Stimulated activated CD8-positive, alpha-beta memory T cell treated with anti-CD3 and anti-CD28 coated beads, Interleukin-4, amount 100 ng/mL, for 24 hours (primary cell): Measurements from ENCODE around the gene COMMD10.
A peak's percentile ranks its signal among the peaks of the same experiment; 100 is the strongest.
"Not testable (repeated sequence)": the region's sequence is repeated elsewhere in the genome, so short reads cannot be mapped to it uniquely, and the experiment has no call there.

ENCODE experiments used
- DNase-seq: peaks from one replicate; pipeline ENCODE4 v3.0.0-alpha.2; 2020; ENCODE audit warnings: low read depth

COMMD10 gene

DNA sequence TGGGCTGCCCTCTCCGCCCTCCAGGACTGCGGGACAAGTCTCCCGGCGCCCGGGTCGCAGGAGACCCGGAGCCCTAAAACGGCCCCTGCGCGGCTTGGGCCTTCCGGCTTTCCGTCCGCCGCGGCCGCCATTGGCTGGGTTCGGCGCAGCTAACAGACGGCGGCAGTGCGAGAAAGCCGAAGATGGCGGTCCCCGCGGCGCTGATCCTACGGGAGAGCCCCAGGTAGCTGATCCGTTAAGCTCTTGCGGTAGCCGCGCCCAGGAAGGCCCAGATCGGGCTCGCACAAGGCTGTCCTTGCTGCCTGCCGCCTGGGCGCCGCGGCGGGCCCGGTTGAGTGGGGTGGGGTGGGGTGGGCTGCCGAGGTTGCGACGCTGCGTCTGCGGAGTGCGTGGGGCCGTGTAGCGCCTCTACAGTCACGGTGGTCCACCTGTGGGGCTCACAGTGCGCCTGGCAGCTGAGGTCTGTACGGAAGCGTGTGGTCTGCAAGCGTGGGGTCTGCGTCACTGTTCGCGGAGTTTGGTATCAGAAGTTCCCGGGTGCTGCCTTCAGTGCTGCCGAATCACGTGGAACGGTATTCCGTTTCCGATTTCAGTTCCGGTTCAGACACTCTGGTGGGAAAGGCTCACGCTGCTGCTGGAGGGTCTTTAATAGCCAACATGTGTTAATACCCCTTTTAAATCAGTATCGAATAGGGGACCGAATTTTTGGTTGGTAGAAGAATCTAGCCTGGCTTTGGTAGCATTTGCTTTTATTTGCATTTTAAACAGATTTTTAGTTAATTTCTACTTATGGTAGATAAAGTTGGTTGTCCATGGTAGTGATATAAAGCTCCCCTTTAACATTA, at the start of gene COMMD10:
COMMD10 (plus strand) TSS at position 155 of the 845 bp plus-strand sequence.
- DNase-seq: peak; percentile 70

DNA sequence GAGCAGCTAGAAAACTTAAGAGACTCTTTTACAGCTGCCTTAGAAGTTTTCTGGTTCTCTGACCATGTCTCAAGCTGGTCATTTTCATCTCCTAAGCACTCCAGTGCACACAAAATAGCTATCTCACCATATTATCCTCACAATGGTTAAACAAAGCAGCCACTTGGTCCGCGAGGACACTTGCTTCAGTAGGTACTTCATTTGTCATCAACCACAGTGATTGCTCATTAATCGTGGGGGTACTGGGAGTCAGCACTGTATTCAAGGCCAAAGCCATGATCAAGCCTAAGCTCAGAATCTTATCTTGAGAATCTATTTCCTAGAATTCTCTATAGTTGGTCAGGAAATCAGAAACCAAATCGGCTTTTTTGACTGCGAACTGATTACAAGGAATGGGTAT, 49.7 kb upstream of the COMMD10 start:
- no peak for DNase-seq

- no peak for DNase-seq
Measured at GRCh38 chr5:116037236-116037822, 47.5 kb upstream of the COMMD10 start.

GRCh38 chr5:116038817-116039216, 46.0 kb upstream of the COMMD10 start:
- DNase-seq: peak; percentile 4

GRCh38 chr5:116042375-116042774, 42.5 kb upstream of the COMMD10 start:
- no peak for DNase-seq

GRCh38 chr5:116044073-116044472, 40.8 kb upstream of the COMMD10 start:
- DNase-seq: no peak

- DNase-seq: no peak
Measured at GRCh38 chr5:116045821-116046220, 39.0 kb upstream of the COMMD10 start.

- no peak for DNase-seq
Measured at GRCh38 chr5:116046261-116046660, 38.6 kb upstream of the COMMD10 start.

DNA sequence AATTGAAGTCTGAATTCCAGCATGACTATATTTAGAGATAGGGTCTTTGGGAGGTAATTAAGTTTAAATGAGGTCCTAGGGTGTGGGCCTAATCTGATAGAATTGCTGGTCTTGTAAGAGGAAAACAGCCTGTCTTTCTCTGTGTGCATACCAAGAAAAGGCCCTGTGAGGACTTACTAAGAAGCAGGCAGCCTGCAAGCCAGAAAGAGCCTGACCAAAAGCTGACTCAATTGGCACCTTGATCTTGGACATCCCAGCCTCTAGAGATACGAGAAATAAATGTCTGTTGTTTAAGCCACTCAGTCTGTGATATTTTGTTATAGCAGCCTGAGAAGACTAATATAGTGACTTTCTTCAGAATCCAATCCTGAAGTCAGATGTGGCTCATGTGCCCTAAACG, 38.0 kb upstream of the COMMD10 start:
- DNase-seq: no peak

DNA sequence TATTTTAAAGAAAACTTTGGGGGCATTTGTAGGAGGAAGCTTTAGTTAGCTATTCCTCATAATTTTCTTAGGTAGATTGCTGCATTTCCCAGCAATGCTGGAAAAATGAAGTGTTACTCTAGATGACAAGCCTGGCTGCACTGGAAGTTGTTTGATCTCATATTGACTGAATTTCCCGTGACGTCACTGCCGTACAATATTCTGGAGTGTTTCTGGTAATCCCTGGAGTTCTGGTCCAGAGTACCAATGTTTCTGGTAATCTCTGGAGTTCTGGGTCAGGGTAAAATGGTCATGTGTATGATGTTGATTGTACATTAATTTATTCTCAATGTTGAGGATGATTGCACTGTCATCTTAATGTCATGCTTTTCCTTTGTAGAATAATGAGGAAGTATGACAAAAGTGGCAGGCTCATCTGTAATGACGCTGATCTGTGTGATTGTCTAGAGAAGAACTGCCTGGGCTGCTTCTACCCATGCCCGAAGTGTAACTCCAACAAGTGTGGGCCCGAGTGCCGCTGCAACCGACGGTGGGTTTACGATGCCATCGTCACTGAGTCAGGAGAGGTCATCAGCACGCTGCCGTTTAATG, 26.4 kb upstream of the COMMD10 start:
- DNase-seq: no peak

DNA sequence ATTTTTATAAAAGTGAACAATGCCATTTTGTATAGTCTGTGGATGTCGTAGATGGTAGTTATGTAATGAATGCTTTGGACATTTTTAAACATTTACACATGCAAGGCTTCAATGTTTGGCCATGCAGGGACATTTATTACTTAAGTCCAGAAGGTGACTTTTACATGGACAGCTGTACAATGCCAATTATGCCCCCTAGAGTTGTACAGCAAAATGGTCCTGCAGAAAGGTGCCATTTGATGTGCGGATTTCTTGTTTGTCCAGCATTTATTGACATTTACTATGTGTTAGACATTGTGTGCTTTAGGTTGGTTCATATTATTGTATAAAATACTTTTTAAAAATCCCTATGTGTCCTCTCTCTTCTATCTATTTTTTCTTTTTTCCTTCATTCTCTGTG, 22.5 kb upstream of the COMMD10 start:
- no peak for DNase-seq

- no peak for DNase-seq
Measured at GRCh38 chr5:116063950-116064349, 20.9 kb upstream of the COMMD10 start.

DNA sequence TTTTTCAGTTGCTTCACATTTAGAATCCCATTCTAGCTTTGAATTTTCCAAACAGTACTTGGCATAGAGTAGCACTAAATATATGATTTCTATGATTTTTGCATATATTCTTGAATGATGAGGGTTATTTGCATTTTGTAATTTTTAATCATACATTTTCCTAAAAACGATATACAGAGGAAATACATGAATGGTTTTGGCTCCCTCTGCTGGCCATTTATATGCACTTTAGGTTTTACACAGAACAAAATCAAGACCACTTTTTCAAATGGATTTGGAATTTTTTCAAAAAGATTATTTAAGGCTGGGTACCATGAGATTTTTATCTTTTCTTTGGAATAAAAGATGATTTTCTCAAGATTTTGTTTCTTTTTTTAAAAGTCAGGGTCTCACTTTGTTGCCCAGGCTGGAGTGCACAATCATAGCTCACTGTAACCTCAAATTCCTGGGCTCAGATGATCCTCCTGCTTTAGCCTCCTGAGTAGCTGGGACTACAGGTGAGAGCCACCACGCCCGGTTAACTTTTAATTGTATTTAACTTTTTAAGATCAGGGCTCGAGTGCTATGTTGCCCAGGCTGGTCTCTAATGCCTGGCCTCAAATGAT, 16.7 kb upstream of the COMMD10 start:
- no peak for DNase-seq

- no peak for DNase-seq
Measured at GRCh38 chr5:116071211-116071610, 13.6 kb upstream of the COMMD10 start.

DNA sequence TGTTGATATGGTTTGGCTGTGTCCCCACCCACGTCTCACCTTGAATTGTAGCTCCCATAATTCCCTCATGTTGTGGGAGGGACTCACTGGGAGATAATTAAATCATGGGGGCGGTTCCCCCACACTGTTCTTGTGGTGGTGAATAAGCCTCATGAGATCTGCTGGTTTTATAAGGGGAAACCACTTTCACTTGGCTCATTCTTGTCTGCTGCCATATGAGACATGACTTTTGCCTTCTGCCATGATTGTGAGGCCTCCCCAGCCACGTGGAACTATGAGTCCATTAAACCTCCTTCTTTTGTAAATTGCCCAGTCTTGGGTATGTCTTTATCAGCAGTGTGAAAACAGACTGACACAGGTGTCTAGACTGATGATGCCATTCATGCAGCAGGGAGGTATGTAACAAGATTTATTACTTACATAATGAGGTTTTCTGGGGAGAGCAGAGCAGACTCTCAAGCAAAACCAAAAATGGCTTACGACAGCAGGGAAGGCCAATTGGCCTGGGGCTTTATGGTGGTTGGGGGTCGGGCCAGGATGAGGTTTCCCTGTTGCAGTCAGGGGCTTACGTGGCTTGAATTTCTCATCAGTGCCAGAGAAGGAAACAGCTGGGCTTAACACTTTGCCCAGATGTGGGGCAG, 9.5 kb upstream of the COMMD10 start:
- DNase-seq: no peak

GRCh38 chr5:116076496-116076895, 8.3 kb upstream of the COMMD10 start:
- no peak for DNase-seq

DNA sequence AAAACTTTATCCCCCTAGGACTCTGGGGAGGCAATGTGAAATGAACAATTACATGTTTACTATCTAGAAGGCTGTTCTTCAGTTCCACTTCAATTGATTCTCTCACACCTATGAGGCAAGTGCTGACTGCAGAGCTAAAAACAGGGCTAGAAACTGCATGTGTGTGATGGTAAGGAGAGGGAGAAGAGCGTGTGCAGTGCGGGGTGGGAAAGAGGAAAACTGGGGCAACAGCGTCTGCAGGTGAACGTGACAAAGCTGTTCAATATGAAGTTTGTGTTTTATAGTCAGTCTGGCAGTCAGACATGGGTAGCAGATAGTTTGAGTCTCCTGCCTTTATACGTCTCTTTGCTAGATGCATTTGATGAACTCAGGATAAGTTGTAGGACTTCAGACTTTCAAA, 6.6 kb upstream of the COMMD10 start:
- no peak for DNase-seq

- DNase-seq: no peak
Measured at GRCh38 chr5:116084287-116084691, 536 bp upstream of the COMMD10 start.

- DNase-seq: not testable (repeated sequence)
Measured at GRCh38 chr5:116086309-116086708, 1.5 kb downstream of the COMMD10 start.

DNA sequence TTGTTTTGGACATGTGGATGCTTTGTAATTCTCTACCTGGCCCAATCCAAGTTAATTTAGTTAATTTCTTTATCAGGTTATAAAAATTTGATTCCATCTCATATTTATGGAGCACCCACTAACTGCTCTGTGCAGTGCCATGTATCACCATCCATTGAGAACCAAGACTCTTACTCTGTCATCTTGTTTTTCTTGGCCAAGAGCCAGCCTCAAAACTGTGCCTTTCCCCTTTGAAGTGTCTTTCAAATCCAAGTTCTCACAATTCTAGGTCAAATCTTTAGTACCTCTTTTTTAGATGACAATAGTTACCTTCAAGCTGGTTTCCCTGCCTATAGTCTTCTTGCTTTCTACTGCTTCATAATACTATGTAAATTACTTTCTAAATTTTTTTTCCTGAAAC, 3.2 kb downstream of the COMMD10 start:
- DNase-seq: no peak

DNA sequence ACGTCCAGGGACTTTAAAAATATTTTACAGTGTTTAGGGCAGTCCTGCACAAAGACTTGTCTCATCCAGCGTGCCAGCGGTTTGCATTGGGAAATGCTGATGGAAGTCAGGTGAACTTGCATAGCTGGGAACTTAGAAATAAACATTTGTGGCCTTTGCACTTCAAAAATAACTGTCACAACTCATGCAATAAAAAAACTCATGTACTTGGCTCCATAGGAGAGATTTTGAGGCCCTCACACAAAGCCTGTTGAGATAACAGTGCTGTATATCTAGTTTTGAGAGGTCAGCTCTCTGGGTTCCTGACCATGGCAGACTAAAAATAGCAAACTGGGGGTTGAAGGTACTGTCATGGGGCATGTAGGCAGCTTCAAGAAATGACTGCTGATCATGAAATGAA, 5.5 kb downstream of the COMMD10 start:
- DNase-seq: no peak

DNA sequence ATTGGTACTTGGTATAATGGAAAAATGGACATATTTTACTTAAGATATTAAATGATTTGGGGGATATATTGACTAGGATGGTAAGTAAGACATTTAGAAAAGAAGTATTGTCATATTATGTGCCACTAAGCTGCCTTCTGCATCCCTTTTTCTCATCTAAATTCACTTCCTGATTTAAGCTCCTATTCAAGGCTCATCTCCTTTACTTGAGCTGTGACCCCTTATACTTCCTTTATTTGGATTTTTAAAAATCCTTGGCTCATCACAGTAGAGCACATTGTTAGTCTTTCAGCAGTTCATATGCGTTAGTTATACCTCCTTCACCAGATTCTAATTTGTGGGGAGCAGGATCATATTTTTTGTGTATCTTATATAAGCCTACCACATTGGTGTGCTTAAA, 6.6 kb downstream of the COMMD10 start:
- DNase-seq: no peak
